HG03571 (cell line): ENCODE measurements around the gene UGT2A1.
"Not testable (repeated sequence)": the region's sequence is repeated elsewhere in the genome, so short reads cannot be mapped to it uniquely, and the experiment has no call there.

Source experiments
- ATAC-seq: cut with Tn5 transposase; IDR thresholded peaks from one replicate; pipeline ENCODE4 v1.9.1; 2021; ENCODE audit not compliant: unreplicated experiment

The UGT2A1 gene

GRCh38 chr4:69653147-69653546 is at the start of gene UGT2A1:
Gene UGT2A1, minus strand, starts transcription at chr4:69653247. Its CDS starts 5,603 bp downstream, at chr4:69647644.
- ATAC-seq: no peak

- no peak for ATAC-seq
These were observed 49.2 kb upstream of the UGT2A1 start for GRCh38 chr4:69702201-69702600.

GRCh38 chr4:69701696-69702095 is 48.6 kb upstream of the UGT2A1 start:
- no peak for ATAC-seq

- no peak for ATAC-seq
These were observed 44.6 kb upstream of the UGT2A1 start for GRCh38 chr4:69697536-69698242.

- ATAC-seq: no peak
These were observed 36.6 kb upstream of the UGT2A1 start for GRCh38 chr4:69689599-69689998.

GRCh38 chr4:69684804-69685203 is 31.8 kb upstream of the UGT2A1 start:
- ATAC-seq: no peak

- no peak for ATAC-seq
These were observed 15.6 kb upstream of the UGT2A1 start for GRCh38 chr4:69668680-69669079.

GRCh38 chr4:69664009-69664408 is 11.0 kb upstream of the UGT2A1 start:
- ATAC-seq: not testable (repeated sequence)

GRCh38 chr4:69661130-69661803 is 8.2 kb upstream of the UGT2A1 start:
- ATAC-seq: not testable (repeated sequence)

GRCh38 chr4:69658133-69658532 is 5.1 kb upstream of the UGT2A1 start:
- no peak for ATAC-seq

GRCh38 chr4:69656653-69657158 is 3.7 kb upstream of the UGT2A1 start:
- no peak for ATAC-seq

GRCh38 chr4:69650872-69651271 is 2.2 kb downstream of the UGT2A1 start:
- ATAC-seq: no peak

- no peak for ATAC-seq
These were observed 3.4 kb downstream of the UGT2A1 start for GRCh38 chr4:69649629-69650028.

GRCh38 chr4:69649207-69649606 is 3.8 kb downstream of the UGT2A1 start:
- no peak for ATAC-seq

- ATAC-seq: no peak
These were observed 10.1 kb downstream of the UGT2A1 start for GRCh38 chr4:69642961-69643360.

GRCh38 chr4:69640289-69640688 is 12.8 kb downstream of the UGT2A1 start:
- ATAC-seq: no peak

- ATAC-seq: no peak
These were observed 13.5 kb downstream of the UGT2A1 start, which contains the start of gene UGT2A2 for GRCh38 chr4:69639542-69639941. Gene UGT2A2, minus strand, starts transcription at chr4:69639642. Its CDS starts 2 bp downstream, at chr4:69639640.

GRCh38 chr4:69617083-69617694 is 35.9 kb downstream of the UGT2A1 start:
- ATAC-seq: no peak

- ATAC-seq: no peak
These were observed 42.6 kb downstream of the UGT2A1 start for GRCh38 chr4:69610484-69610883.

- ATAC-seq: no peak
These were observed 52.0 kb downstream of the UGT2A1 start for GRCh38 chr4:69601065-69601464.

- ATAC-seq: no peak
These were observed 53.0 kb downstream of the UGT2A1 start for GRCh38 chr4:69600013-69600412.

GRCh38 chr4:69594382-69594781 is 58.7 kb downstream of the UGT2A1 start:
- no peak for ATAC-seq
